Activated T-cell treated with anti-CD3 and anti-CD28 coated beads for 4 hours (primary cell): ENCODE results near the gene CTAG1A.
"Not testable (repeated sequence)": the region's sequence is repeated elsewhere in the genome, so short reads cannot be mapped to it uniquely, and the experiment has no call there.

Source experiments
- DNase-seq: peaks from one replicate; pipeline ENCODE4 v3.0.0-alpha.2; 2020

CTAG1A gene

GRCh38 chrX:154620767-154621414 lies 36.0 kb downstream of the CTAG1A start:
- DNase-seq = not testable (repeated sequence)

DNA sequence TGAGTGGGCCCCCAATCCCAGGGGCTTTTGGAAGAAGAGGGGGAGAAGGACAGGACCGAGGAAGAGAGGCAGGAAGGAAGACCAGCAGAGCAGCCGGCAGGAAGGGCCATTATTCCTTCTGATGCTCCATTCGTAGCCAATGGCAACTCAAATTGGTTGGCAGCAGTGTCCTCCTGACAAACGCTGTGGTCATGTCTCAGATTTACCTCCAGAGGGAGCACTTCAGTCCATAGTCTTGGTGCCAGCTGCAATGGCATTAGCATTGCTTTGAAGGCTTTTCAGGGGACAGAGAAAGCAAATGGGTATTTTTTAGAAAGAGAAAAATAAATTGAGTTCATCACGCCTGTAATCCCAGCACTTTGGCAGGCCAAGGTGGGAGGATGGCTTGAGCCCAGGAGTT lies 44.0 kb downstream of the CTAG1A start:
- not testable (repeated sequence) for DNase-seq

DNA sequence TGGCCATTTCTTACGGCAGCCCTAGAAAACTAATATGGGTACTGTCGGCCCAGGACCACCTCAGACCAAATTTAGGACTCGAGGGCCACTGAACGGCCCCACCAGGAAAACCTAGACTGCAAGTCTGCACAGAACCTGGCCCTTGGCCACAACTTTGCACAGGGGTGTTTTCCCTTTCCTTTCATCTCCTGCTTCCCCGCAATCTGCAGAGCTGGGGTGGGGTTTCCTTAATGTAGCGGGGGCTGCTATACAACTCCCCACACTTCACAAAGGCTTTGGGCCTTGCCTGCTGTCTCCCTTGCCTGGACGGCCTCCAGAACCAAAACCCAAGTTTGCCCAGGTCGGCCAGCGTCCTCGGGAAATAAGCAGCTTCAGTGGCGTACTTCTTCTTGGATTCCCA lies 46.0 kb downstream of the CTAG1A start:
- DNase-seq = not testable (repeated sequence)

DNA sequence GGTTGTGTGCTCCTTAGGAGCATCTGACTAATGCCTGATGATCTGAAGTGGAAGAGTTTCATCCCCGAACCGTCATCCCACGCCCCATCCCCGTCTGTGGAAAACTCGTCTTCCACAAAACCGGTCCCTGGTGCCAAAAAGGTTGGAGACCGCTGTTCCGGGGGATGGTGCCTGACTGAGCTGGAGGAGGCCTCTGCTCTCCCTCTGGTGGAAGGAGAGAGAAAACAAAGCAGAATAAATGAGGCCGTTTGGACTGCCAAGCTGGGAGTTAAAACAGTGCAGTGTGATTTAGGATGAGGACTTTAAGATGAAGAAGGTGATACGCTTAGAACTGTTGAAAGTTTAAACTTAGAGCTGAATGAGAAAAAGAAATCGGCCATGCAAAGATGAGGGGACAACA lies 48.7 kb downstream of the CTAG1A start:
- DNase-seq = not testable (repeated sequence)
